Mammary epithelial cell (primary cell): ENCODE results near the gene UNC13A.

Experiments
- EZH2 ChIP-seq: IDR thresholded peaks from 2 replicates; pipeline ENCODE4 v1.6.1; 2012; ENCODE audit warnings: low read length, inconsistent platforms, borderline replicate concordance
- TF ChIP-seq, protein P1 (sequence below), 2 donors: IDR thresholded peaks in 1 of 2; conservative IDR thresholded peaks in 1 of 2; 2 replicates each; pipeline ENCODE4 v1.5.1; 2011 to 2012; ENCODE audit warnings: inconsistent platforms in 2 of 2, low read length in 2 of 2, mild to moderate bottlenecking in 2 of 2, control low read depth in 1 of 2, low read depth in 1 of 2; ENCODE audit not compliant: insufficient read depth in 1 of 2; ENCODE audit errors: extremely low read depth in 1 of 2

DNA sequence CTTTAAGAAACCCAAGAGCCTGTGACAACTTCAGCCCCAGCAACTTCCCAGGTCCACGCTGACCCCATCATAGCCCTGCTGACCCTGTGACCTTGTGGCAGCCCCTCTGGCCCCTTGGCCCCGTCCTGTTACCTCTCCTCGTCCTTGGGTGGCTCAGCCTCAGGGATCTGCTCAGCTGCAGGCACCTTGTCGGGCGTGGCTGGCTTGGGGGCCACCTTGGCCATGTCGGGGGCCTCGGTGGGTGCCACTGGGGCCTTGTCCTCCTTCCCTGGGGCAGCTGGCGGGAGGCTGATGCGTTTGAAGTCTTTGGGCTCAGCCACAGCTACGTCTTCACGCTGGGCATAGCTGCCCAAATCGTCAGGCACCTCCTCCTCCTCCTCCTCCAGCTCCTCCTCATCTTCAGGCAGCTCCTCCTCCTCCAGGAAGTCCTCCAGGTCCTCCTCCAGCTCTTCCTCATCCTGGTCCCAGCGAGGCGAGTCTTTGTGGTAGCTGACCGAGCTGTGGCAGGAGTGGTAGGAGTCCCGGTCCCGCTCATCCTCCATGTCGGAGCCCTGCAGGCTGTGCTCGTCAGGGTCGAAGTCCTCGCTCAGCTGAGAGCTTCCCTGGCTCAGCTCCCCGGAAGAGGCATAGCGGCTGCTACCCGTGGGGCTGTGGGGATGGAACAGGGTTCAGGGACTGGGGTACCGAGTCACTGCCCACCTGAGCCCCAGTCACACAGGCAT, 32.2 kb downstream of the UNC13A start:
- TF ChIP-seq EZH2: no peak
- TF ChIP-seq, protein P1, sequence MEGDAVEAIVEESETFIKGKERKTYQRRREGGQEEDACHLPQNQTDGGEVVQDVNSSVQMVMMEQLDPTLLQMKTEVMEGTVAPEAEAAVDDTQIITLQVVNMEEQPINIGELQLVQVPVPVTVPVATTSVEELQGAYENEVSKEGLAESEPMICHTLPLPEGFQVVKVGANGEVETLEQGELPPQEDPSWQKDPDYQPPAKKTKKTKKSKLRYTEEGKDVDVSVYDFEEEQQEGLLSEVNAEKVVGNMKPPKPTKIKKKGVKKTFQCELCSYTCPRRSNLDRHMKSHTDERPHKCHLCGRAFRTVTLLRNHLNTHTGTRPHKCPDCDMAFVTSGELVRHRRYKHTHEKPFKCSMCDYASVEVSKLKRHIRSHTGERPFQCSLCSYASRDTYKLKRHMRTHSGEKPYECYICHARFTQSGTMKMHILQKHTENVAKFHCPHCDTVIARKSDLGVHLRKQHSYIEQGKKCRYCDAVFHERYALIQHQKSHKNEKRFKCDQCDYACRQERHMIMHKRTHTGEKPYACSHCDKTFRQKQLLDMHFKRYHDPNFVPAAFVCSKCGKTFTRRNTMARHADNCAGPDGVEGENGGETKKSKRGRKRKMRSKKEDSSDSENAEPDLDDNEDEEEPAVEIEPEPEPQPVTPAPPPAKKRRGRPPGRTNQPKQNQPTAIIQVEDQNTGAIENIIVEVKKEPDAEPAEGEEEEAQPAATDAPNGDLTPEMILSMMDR (conservative IDR thresholded peaks at IDR 0.05 in 1 of 2, IDR thresholded peaks at IDR 0.05 in 1 of 2; ENCODE audit: extremely low read depth in 1 of 2, insufficient read depth in 1 of 2, low read depth in 1 of 2, low read length in 2 of 2): no peak
